ENCODE results near the gene PRICKLE3. TPM values are rescaled to one million over a fixed set of nuclear protein-coding genes. Genes with fewer than 3 reads are reported as not detected.

PRICKLE3 gene
- total RNA-seq, 1 donor from 2014 or later = 14.2 TPM

GRCh38 chrX:49183701-49184281 lies 2.4 kb downstream of the PRICKLE3 start:
- H3K27me3 Mint-ChIP-seq (ENCODE audit: low read depth, unreplicated experiment) = no peaks in the 10 kb centered on the region
- Histone ChIP-seq H3K4me1 (ENCODE audit: insufficient read depth, low read length) (no peaks in the 10 kb centered on the region), H3K27ac (ENCODE audit: low read depth, low read length) (no peak overlapping the region), H3K9ac (ENCODE audit: low read length) (no peak overlapping the region), H3K9me3 (ENCODE audit: insufficient read depth, low read depth, low read length) (no peaks in the 10 kb centered on the region), H3K4me2 (ENCODE audit: low read length) (peak overlapping the region; percentile 85), H3K36me3 (ENCODE audit: insufficient read depth, low read length) (no peaks in the 10 kb centered on the region), H4K20me1 (ENCODE audit: insufficient read depth, low read length) (peaks cover 7% of the 10 kb centered on the region), H3K4me3 (ENCODE audit: insufficient read depth, low read depth, low read length) (no peak overlapping the region), H3K79me2 (ENCODE audit: insufficient read depth, low read length) (no peaks in the 10 kb centered on the region), H3K27me3 (ENCODE audit: insufficient read depth, low read length) (no peaks in the 10 kb centered on the region), H2AFZ (ENCODE audit: low read depth, low read length) (peak overlapping the region; percentile 34)
- TF ChIP-seq CTCF (IDR thresholded peaks at IDR 0.05; ENCODE audit: insufficient read depth, low read depth, low read length) (no peak), EZH2 (IDR thresholded peaks at IDR 0.05; ENCODE audit: insufficient read depth, low read length) (no peak)
- no peak overlapping the region for H3K27ac Mint-ChIP-seq (ENCODE audit: unreplicated experiment)
- H3K9me3 Mint-ChIP-seq (ENCODE audit: unreplicated experiment) = no peaks in the 10 kb centered on the region
- no peaks in the 10 kb centered on the region for H3K36me3 Mint-ChIP-seq (ENCODE audit: low read depth, unreplicated experiment)
- no peak for DNase-seq (ENCODE audit: low read depth)
- no peak for FAIRE-seq
- H3K4me3 Mint-ChIP-seq (ENCODE audit: unreplicated experiment) = peak overlapping the region; percentile 86
- no peaks in the 10 kb centered on the region for H3K4me1 Mint-ChIP-seq (ENCODE audit: low read depth, unreplicated experiment)

GRCh38 chrX:49179358-49179757 lies 6.8 kb downstream of the PRICKLE3 start:
- Mint-ChIP-seq H3K27ac (ENCODE audit: unreplicated experiment) (peak overlapping the region; percentile 34), H3K27me3 (ENCODE audit: low read depth, unreplicated experiment) (no peaks in the 10 kb centered on the region), H3K4me3 (ENCODE audit: unreplicated experiment) (no peak overlapping the region), H3K9me3 (ENCODE audit: unreplicated experiment) (no peaks in the 10 kb centered on the region), H3K36me3 (ENCODE audit: low read depth, unreplicated experiment) (peaks cover 7% of the 10 kb centered on the region), H3K4me1 (ENCODE audit: low read depth, unreplicated experiment) (no peaks in the 10 kb centered on the region)
- DNase-seq (ENCODE audit: low read depth) = no peak
- no peak overlapping the region for H3K27ac ChIP-seq (ENCODE audit: low read depth, low read length)
- H3K36me3 ChIP-seq (ENCODE audit: insufficient read depth, low read length) = no peaks in the 10 kb centered on the region
- H3K9me3 ChIP-seq (ENCODE audit: insufficient read depth, low read depth, low read length) = no peaks in the 10 kb centered on the region
- no peak overlapping the region for H3K4me2 ChIP-seq (ENCODE audit: low read length)
- H3K9ac ChIP-seq (ENCODE audit: low read length) = no peak overlapping the region
- H3K27me3 ChIP-seq (ENCODE audit: insufficient read depth, low read length) = no peaks in the 10 kb centered on the region
- H3K4me3 ChIP-seq (ENCODE audit: insufficient read depth, low read depth, low read length) = no peak overlapping the region
- TF ChIP-seq EZH2 (IDR thresholded peaks at IDR 0.05; ENCODE audit: insufficient read depth, low read length) (no peak), CTCF (IDR thresholded peaks at IDR 0.05; ENCODE audit: insufficient read depth, low read depth, low read length) (no peak)
- no peaks in the 10 kb centered on the region for H3K79me2 ChIP-seq (ENCODE audit: insufficient read depth, low read length)
- FAIRE-seq = no peak
- H2AFZ ChIP-seq (ENCODE audit: low read depth, low read length) = no peak overlapping the region
- peaks cover 7% of the 10 kb centered on the region for H4K20me1 ChIP-seq (ENCODE audit: insufficient read depth, low read length)
- no peaks in the 10 kb centered on the region for H3K4me1 ChIP-seq (ENCODE audit: insufficient read depth, low read length)

- Histone ChIP-seq H4K20me1 (ENCODE audit: insufficient read depth, low read length) (peaks cover 2% of the 10 kb centered on the region), H3K9ac (ENCODE audit: low read length) (no peak overlapping the region), H3K27me3 (ENCODE audit: insufficient read depth, low read length) (no peaks in the 10 kb centered on the region), H3K9me3 (ENCODE audit: insufficient read depth, low read depth, low read length) (no peaks in the 10 kb centered on the region), H3K27ac (ENCODE audit: low read depth, low read length) (no peak overlapping the region), H3K36me3 (ENCODE audit: insufficient read depth, low read length) (no peaks in the 10 kb centered on the region), H3K79me2 (ENCODE audit: insufficient read depth, low read length) (peaks cover 5% of the 10 kb centered on the region), H3K4me1 (ENCODE audit: insufficient read depth, low read length) (no peaks in the 10 kb centered on the region), H3K4me3 (ENCODE audit: insufficient read depth, low read depth, low read length) (no peak overlapping the region), H2AFZ (ENCODE audit: low read depth, low read length) (no peak overlapping the region), H3K4me2 (ENCODE audit: low read length) (no peak overlapping the region)
- H3K4me3 Mint-ChIP-seq (ENCODE audit: unreplicated experiment) = no peak overlapping the region
- no peaks in the 10 kb centered on the region for H3K4me1 Mint-ChIP-seq (ENCODE audit: low read depth, unreplicated experiment)
- H3K9me3 Mint-ChIP-seq (ENCODE audit: unreplicated experiment) = no peaks in the 10 kb centered on the region
- H3K27ac Mint-ChIP-seq (ENCODE audit: unreplicated experiment) = no peak overlapping the region
- no peak for TF ChIP-seq CTCF (IDR thresholded peaks at IDR 0.05; ENCODE audit: insufficient read depth, low read depth, low read length)
- H3K27me3 Mint-ChIP-seq (ENCODE audit: low read depth, unreplicated experiment) = no peaks in the 10 kb centered on the region
- H3K36me3 Mint-ChIP-seq (ENCODE audit: low read depth, unreplicated experiment) = peaks cover 7% of the 10 kb centered on the region
- FAIRE-seq (peak; percentile 80), DNase-seq (ENCODE audit: low read depth) (no peak)
These were observed 7.6 kb downstream of the PRICKLE3 start for GRCh38 chrX:49178537-49178936.
